Mesodermal cell (in vitro differentiated cells): ENCODE data around the gene NRG2.

Source experiments
- H3K27ac ChIP-seq: 2 replicates; pipeline ENCODE4 v1.7.0; 2013; ENCODE audit warnings: mild to moderate bottlenecking, low read depth, low read length, moderate library complexity; ENCODE audit not compliant: severe bottlenecking
- H3K36me3 ChIP-seq: 2 replicates; pipeline ENCODE4 v1.7.1; 2013; ENCODE audit warnings: mild to moderate bottlenecking, low read length, moderate library complexity; ENCODE audit not compliant: control insufficient read depth, insufficient read depth
- H3K4me1 ChIP-seq: one replicate; pipeline ENCODE4 v1.7.1; 2013; ENCODE audit warnings: mild to moderate bottlenecking, low read length; ENCODE audit not compliant: insufficient read depth, control insufficient read depth, poor library complexity, severe bottlenecking
- H3K4me3 ChIP-seq: 2 replicates; pipeline ENCODE4 v1.7.0; 2013; ENCODE audit warnings: low read length, control low read depth, mild to moderate bottlenecking; ENCODE audit not compliant: insufficient read depth, poor library complexity, severe bottlenecking; ENCODE audit errors: extremely low read depth
- H3K9me3 ChIP-seq: 2 replicates; pipeline ENCODE4 v1.7.1; 2013; ENCODE audit warnings: mild to moderate bottlenecking, low read length, moderate library complexity; ENCODE audit not compliant: control insufficient read depth
- WGBS, 2 experiments: methylation state at CpG; one replicate each; pipeline ENCODE4 v1.1.5; 2013; ENCODE audit warnings: missing lambda C conversion rate in 2 of 2; ENCODE audit not compliant: insufficient coverage in 2 of 2; 5-methylcytosine and 5-hydroxymethylcytosine counted together

Gene NRG2

DNA sequence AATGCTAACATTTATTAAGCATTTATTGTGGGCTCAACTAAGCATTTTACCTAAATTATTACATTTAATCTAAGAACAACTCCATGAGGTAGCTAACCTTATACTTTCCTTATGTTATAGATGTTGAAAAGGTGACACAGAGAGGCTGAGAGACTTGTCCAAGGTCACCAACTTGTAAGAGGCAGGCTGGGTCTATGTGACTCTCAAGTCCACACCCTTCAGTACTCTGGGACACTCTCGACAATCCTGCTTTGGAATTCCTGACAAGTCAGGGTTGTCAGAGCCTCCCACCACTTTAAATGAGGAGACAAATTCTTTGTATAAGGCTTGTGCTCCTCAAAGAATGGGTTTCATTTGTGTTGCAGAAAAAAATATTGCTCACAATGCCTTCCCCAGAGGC is 67.2 kb downstream of the NRG2 start:
- H3K27ac ChIP-seq = no peak overlapping the region
- no peaks in the 10 kb centered on the region for H3K4me1 ChIP-seq
- H3K9me3 ChIP-seq = no peaks in the 10 kb centered on the region
- no peaks in the 10 kb centered on the region for H3K36me3 ChIP-seq
- H3K4me3 ChIP-seq = no peak overlapping the region
- WGBS, 2 experiments = no CpG with 5 or more reads among the region's 1 CpG

DNA sequence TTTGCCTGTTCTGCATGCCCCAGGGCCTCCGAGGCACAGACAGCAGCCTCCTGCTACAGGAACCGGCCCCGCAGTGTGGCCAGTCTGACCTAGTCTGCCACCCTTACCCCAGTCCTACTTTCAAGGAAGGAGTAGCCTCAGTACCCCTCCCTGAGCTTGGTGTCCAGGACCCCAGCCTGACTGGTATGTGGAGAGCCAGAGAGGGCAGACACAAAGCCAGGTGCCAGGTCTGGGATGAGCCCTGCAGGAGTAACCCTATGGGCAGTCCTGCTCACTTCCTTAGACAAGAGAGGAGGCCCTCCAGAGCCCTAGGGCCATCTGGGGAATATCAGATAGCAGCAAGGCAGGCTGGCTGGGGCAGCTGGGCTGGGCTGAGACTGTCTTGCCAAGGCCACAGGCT is 67.8 kb downstream of the NRG2 start:
- no peaks in the 10 kb centered on the region for H3K36me3 ChIP-seq
- no peak overlapping the region for H3K27ac ChIP-seq
- no peaks in the 10 kb centered on the region for H3K9me3 ChIP-seq
- H3K4me3 ChIP-seq = no peak overlapping the region
- WGBS, 2 experiments = 86 to 97% methylated on average over 1 to 3 of the region's 3 CpGs
- no peaks in the 10 kb centered on the region for H3K4me1 ChIP-seq

DNA sequence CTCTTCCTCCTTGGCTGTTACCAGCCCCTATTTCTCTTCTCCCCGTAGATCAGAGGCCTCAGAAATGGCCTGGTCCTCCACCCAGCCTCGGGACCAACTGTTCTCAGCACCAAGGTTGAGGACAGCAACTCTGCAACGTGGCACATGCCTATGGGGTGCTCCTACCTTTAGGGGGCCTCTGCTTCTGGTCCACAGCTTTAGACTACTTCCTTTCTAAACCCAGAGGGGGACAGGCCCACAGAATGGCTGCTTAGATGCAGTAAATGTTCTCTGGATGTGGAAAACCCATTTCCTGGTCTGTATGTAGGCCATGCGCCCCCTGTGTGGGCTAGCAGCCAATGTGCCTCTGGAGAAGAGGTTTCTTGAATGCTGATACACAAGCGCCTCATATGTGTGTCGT is 68.4 kb downstream of the NRG2 start:
- WGBS, 2 experiments = 80 to 85% methylated on average over 6 of the region's 6 CpGs
- Histone ChIP-seq H3K27ac (no peak overlapping the region), H3K4me3 (no peak overlapping the region), H3K4me1 (no peaks in the 10 kb centered on the region), H3K36me3 (no peaks in the 10 kb centered on the region), H3K9me3 (no peaks in the 10 kb centered on the region)

DNA sequence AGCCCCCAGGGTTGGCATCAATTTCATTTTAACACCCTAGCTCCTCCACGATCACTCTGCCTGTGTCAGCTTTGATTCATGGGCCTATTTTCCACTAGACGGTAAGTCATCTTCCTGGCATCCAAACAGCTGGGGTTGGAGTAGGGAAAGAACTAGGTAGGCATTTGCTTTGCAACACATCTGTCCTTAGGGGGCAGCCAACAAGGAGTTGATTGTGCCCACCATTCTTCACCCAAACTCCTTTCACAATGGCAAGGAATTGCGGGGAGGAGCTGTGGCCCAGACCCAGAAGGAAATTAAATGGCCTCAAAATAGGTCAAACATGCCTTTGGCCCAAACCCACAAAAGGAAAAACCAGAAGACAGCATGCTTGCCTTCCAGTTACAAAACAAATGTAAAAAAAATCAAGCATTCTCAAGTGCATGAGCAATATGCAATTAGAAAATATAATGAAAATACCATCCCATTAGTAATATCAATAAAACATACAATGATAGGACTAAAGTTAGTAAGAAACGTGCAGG is 71.8 kb downstream of the NRG2 start:
- Histone ChIP-seq H3K36me3 (no peaks in the 10 kb centered on the region), H3K4me1 (no peaks in the 10 kb centered on the region)
- WGBS, 2 experiments = 100% methylated on average over 1 to 2 of the region's 4 CpGs

DNA sequence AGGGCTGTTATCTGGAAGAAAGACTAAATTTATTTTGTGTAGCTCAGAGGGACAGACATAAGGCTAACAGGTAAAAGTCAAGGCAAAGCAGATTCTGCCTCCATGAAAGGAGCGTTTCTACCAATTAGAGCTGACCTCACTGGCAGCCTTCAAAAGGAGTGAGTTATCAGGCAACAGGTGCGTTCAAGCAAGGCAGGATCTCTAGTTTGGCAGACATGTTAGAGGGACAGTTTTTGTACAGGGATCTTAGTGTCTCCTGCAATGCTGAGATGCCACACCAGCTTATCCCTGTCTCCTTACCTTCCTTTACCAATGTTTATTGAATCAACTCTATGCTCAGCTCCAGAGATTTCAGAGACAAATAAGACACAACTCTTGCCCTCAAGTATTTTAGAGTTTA is 73.8 kb downstream of the NRG2 start:
- H3K4me1 ChIP-seq = no peaks in the 10 kb centered on the region
- 94 to 100% methylated on average over 1 to 2 of the region's 2 CpGs for WGBS, 2 experiments
- H3K9me3 ChIP-seq = no peaks in the 10 kb centered on the region
- H3K4me3 ChIP-seq = no peak overlapping the region
- H3K27ac ChIP-seq = no peak overlapping the region
- H3K36me3 ChIP-seq = no peaks in the 10 kb centered on the region

More for the DNA sequence above, 71.8 kb downstream of the NRG2 start:
- Histone ChIP-seq H3K4me3 (no peak overlapping the region), H3K9me3 (no peaks in the 10 kb centered on the region), H3K27ac (no peak overlapping the region)

DNA sequence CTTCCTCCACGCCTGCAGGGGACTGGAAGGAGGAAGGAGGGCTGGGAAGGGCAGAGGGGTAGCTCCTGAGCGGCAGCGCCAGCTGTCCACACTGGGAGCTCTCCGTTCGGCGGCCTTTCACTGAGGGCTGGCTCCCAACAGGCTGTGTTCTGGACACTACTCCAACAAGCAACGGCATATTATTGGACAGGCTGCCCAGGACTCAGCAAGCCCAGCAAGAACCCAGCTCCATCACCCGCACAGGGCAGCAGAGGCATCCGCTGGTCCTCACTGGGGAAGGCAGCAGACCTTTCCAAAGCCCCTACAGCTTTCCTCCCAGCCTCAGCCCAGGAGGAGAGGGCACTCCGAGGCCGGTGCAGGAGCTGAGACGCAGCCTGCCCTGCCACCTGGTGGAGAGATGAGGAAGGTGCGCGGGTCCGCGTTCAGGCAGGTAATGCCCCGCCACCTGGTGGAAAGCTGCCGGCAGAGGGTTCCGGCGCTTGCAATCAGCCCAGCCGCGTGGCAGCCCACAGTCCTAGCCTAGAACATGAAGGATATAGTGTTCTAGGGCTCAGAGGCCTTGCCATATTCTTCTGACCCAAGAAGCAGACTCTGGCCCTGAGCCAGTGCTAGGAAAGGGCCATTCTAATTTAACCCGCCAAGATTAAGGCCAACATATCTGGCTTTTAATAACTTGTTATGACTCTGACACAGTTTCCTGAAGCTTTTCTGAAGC is 74.4 kb downstream of the NRG2 start:
- H3K9me3 ChIP-seq = no peaks in the 10 kb centered on the region
- H3K27ac ChIP-seq = no peak overlapping the region
- 29% methylated on average over 21 to 23 of the region's 23 CpGs for WGBS, 2 experiments
- H3K4me1 ChIP-seq = no peaks in the 10 kb centered on the region
- no peaks in the 10 kb centered on the region for H3K36me3 ChIP-seq
- no peak overlapping the region for H3K4me3 ChIP-seq

DNA sequence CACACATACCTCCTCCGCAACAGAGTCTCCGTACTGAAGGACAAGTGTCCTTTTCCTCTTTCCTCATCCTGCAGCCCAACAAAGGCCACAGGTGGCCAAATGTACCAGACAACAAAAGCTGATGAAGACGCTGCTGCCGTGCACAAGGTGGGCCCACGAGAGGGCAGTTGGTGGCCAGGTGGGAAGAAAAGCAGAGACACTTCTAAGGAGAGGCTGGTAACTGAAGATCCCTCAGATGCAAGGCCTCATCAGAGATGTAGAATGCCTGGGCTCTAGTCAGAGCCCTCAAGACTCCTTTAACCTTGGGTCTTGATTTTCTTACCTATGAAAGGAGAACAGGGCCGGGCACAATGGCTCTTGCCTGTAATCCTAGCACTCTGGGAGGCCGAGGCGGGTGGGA is 75.7 kb downstream of the NRG2 start:
- no peaks in the 10 kb centered on the region for H3K36me3 ChIP-seq
- no peaks in the 10 kb centered on the region for H3K9me3 ChIP-seq
- 92 to 99% methylated on average over 6 of the region's 8 CpGs for WGBS, 2 experiments
- H3K27ac ChIP-seq = no peak overlapping the region
- no peak overlapping the region for H3K4me3 ChIP-seq
- no peaks in the 10 kb centered on the region for H3K4me1 ChIP-seq

DNA sequence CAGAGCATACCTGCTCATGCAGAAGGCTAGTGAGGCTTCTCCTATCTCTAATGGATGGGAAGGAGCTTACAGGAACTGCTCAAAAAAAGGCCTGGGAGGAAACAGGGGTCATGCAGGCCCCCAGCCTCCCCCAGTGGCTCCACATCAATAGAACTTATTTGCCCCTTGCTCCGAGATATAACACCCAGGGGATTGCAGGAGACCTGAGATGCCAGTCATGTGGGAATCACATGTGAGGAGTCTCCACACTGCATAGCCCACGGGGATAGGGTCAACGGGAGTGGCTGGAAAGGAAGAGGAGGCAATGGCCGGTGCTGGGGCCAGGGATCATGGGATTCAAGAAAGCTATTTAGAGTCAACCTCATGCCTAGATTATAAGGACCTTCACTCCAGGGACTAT is 76.2 kb downstream of the NRG2 start:
- Histone ChIP-seq H3K36me3 (no peaks in the 10 kb centered on the region), H3K4me3 (no peak overlapping the region), H3K4me1 (no peaks in the 10 kb centered on the region), H3K9me3 (no peaks in the 10 kb centered on the region), H3K27ac (no peak overlapping the region)
- 100% methylated on average over 1 to 2 of the region's 4 CpGs for WGBS, 2 experiments

DNA sequence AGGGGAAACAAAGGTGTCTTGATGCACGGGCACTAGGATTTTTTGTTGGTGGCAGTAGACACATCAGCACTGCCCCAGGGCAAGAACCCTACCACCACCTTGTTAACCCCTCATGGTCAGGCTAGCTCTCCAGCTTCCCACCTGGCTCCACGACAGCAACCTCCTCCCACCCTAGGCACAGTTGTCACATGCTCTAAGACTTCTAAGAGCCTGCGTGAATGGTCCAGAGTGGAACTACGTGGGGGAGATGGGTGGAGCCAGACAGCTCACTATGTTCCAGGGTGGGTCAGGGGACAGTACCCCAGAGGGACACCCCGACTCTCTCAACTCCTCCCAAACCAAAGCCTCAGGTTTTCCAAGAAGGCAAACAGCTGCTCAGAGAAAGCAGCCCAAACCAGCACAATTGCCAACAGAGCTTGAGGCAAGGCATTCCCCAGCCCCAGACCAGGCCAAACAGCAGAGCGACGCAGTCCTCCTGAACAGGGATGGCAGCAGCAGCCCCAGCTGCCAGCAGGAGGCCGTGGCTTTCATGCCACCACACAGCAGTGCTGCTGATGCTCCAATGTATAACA is 78.0 kb downstream of the NRG2 start:
- no peak overlapping the region for H3K27ac ChIP-seq
- H3K4me1 ChIP-seq = peaks cover 3% of the 10 kb centered on the region
- H3K4me3 ChIP-seq = no peak overlapping the region
- H3K36me3 ChIP-seq = no peaks in the 10 kb centered on the region
- no peaks in the 10 kb centered on the region for H3K9me3 ChIP-seq
- 85 to 90% methylated on average over 4 to 7 of the region's 8 CpGs for WGBS, 2 experiments

DNA sequence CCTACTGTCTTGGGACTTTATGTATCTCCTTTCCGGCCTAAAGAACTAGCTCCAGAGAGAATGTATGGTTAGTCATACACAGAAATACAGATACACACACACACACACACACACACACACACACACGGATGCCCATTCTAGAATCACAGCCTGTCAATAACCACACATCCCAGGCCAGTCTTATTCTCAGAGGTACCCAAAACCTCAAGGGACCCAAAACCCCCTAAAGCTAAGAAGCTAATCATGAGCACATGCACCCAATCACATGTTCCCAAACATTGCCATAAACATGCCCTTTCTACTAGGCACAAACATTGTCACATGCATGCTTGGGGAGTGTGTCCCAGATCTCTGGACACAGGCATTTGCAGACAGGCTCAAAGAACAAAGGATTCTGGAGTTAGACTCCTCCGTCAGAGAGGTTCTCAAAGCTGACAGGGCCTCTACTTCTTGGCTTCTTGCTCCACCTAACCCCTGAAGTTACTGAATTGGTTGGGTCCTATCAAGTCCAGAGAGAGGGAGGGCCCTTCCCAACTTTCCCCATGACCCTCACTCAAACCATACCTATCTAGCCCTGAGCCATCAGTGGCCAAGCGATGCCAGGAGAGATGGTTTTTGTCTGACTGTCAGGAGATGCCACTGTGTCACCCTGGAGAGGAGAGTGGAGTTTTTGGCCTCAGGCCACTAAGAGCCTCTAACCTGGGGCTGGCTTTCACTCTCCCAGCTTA is 78.7 kb downstream of the NRG2 start:
- H3K4me3 ChIP-seq = no peak overlapping the region
- WGBS, 2 experiments = 93 to 95% methylated on average over 3 of the region's 4 CpGs
- H3K9me3 ChIP-seq = no peaks in the 10 kb centered on the region
- H3K27ac ChIP-seq = no peak overlapping the region
- no peaks in the 10 kb centered on the region for H3K36me3 ChIP-seq
- peaks cover 3% of the 10 kb centered on the region for H3K4me1 ChIP-seq

DNA sequence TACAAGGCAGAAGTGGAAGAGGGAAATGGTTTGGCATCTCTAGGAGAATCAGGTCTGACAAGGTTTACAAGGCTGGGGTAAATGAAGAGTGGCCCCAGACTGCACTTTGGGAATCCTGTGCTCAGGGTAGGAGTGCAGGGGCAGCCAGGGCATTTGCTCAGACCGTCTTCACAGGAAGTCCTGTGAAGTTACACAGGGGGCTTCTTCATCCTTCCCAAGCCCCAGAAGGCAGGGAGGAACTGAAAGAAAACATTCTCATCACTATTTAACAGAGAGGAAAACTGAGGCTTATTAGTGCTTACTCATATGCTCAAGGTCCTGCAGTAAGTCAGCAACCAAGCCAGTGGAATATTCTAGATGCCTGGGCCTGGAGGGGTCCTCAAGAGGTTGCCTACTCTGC is 80.7 kb downstream of the NRG2 start:
- Histone ChIP-seq H3K36me3 (no peaks in the 10 kb centered on the region), H3K9me3 (no peaks in the 10 kb centered on the region), H3K4me3 (no peak overlapping the region), H3K4me1 (peaks cover 3% of the 10 kb centered on the region), H3K27ac (no peak overlapping the region)
- 67 to 83% methylated on average over 1 of the region's 1 CpG for WGBS, 2 experiments
